ENCODE results near the gene IL2.

Gene IL2

DNA sequence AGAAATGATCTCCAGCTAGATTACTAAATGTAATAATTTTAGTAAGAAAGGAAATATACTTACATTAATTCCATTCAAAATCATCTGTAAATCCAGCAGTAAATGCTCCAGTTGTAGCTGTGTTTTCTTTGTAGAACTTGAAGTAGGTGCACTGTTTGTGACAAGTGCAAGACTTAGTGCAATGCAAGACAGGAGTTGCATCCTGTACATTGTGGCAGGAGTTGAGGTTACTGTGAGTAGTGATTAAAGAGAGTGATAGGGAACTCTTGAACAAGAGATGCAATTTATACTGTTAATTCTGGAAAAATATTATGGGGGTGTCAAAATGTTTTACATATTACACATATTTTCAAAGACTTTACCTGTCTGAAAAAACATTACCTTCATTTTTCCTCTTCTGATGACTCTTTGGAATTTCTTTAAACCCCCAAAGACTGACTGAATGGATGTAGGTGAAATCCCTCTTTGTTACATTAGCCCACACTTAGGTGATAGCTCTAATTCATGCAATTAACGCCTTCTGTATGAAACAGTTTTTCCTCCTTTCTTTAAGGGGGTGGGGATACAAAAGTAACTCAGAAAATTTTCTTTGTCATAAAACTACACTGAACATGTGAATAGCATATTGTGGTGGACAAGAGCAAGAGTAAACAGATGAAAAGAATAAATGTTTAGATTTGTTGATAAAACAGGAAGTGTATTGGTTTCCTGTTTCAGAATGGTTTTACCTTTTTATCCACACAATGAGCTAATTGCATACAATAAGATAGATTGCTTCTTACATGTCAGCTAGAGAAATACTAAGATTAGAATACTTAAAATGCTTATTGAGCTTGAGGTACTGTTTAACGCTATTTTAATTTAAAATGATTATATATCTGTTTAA lies at the start of gene IL2:
Gene IL2, minus strand, starts transcription at position 495 of the 886 bp plus-strand sequence. Its CDS starts 285 bp downstream, at position 210.
- peak; percentile 16 for DNase-seq

DNA sequence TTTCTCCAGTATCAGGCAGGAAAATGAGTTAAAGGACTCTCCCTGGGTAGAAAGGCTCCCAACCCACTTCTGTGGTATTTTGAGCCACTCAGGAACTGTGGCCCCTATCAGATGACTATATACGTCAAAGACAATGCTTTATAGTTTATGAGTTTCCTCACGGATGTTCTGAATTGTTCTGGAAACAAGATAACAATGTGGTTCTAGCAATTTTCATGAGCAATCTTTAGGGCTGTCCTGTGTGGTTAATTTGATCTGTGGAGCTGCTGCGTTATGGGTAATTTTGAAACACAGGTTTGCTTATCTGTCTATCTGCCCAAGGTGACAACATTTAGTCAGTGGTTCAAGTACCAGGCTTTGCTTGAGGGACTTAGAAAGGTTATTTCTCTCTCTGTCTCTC lies 46.7 kb upstream of the IL2 start:
- peak; percentile 61 for DNase-seq

DNA sequence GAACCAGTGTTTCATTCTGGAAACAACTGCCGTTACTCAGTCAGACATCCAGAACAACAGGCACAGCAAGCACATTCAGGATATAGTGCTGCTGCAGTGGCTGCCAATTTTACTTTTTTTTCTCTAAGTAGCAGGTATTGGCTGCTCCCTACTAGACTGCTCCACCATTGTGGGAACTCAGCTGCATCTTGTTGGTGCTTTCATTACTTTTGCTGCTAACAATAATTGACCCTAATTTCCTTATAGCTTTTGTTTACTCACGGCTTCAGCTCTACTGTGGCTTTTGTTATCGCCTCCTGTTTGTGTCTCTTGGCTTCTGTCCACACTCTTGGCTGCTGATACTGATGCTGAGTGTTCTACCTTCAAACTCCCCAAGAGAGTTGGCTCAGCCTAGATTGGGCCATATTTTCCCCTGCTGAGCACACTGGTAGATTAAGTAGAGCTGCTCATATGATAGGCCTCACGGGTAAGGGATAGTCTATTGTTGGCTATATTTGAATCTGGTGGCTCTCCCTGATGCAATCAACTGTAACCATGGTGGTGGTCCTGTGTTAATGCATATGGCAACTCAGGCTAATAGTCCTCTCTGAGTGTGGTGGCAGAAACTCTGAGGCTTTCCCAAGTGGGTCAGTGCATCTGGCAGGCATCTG lies 44.5 kb upstream of the IL2 start:
- DNase-seq = no peak

DNA sequence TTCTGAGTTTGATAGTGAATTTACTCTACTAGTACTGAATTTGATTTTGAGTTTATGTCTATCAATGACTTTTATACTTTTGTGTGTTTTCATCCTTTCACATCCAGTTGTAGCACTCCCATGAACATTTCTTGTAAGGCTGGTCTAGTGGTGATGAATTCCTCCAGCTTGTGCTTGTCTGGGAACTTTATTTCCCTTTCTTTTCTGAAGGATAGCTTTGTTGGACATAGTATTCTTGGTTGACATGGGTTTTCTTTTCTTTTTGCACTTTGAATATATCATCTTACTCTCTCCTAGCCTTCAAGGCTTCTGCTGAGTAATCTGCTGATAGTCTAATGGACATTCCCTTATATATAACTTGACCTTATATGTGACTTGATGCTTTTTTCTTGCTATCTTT lies 32.5 kb upstream of the IL2 start:
- DNase-seq = no peak

DNA sequence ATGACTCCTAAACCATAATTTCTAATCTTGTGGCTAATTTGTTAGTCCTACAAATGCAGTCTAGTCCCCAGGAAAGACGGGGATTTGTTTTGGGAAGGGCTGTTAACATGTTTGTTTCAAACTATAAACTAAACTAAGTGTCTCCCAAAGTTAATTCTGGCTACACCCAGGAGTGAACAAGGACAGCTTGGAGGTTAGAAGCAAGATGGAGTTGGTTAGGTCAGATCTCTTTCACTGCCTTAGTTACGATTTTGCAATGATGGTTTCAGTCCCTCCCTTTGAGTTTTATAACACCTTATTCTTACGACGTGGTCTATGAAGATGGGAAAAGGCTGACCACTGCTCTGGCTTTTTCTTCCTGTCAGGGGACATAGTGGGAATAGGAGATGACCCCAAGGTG lies 27.0 kb upstream of the IL2 start:
- no peak for DNase-seq

DNA sequence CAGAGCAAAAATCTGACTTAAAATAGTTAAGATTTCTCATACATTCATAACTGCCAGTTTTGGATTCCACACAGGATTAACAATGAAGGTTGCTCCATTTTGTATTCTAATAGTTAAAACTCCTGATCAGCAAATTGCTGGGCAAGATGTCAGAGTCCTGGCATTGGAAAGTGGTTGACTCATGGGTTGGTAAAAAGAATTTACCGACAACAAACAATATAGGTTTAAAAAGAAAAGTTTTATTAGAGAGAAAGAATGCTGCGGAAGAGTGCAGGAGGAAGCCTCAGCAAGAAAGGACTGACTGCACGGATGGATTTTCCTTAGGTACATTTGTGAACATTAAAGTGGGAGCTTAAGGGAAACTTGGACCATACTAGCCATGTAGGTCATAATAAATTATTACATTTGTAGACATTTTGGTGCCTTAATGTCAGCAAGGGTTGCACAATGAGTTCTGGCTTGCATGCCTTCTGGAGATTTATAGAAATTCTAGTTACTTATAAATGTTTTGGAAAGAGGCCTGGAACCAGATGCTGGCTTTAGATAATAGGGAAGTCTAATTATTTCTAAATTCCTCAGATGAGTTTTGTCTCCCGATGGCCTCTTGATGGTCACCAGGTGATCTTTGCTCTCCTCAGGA lies 25.4 kb upstream of the IL2 start:
- no peak for DNase-seq

DNA sequence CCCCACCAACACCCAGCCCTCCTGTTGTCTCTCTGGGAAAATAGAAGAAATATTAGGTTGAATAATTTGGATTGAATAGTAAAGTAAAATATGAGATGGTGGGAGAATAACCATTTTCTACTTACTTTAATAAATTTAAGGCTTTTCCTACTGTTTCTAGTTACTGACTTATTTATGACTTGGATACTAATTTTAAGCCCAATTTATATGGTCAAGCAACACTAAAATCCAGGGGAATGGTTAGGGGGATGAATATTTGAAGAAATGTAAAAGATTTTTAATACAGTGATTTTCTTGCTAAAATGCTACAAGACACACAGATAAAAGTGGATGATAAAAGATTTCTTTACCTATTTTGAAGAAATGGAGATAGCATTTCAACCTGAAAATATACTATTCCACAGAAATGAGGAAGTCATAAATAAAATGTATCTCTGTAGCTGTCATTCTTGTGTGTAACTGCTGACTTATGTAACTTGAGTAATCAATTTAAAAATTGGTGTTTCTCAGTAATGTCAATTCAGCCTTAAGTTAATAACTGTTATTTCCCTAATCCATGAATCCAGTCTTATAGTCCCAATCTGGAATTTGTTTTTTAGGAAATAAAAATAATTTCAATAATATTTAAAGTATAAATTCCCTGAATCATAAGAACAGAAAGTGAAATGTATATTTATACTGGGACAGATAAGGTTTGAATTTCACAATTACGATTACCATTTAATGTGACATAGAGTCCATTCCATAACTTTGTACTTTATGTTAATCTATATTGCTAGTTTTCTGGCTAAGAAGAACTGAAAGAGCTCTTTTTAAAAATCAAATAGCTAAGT lies 24.3 kb upstream of the IL2 start:
- peak; percentile 52 for DNase-seq

DNA sequence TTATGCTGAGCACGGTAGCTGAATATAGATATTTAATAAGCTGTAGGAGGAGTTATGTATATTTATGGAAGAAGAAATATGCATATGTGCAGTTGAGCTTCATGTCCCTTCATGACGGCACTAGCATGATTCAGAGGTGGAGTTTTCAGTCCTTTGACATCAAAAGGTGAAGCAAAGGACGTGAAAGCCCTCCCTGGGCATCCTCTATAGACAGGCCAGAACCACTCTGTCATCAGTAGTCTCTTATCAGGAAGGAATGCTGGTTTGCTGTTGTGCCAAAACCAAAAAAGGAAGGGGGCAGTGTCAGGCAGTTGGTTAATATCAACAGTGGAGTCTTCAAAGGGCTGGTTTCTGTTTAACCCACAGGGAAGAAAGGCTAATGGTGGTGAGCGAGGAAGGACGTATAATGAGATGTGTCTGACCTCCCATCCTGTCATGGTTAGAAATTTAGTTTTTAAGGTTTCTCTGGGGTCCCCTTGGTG lies 23.5 kb upstream of the IL2 start:
- peak; percentile 82 for DNase-seq

DNA sequence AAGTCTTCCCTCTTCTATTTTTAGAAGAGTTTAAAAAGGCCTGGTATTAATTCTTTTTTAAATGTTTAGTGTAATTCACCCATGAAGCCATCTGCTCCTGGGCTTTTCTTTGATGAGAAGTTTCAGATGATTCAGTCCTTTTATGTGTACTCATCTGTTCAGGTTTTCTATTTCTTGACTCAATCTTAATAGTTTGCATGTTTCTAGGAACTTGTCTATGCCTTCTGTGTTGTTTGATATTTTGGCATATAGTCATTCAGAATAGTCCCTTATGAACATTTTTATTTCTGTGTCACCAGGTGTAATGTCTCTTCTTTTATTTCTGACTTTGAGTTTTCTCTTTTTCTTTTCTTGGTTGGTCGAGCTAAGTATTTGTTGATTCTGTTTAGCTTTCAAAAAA lies 20.2 kb upstream of the IL2 start:
- DNase-seq = no peak

DNA sequence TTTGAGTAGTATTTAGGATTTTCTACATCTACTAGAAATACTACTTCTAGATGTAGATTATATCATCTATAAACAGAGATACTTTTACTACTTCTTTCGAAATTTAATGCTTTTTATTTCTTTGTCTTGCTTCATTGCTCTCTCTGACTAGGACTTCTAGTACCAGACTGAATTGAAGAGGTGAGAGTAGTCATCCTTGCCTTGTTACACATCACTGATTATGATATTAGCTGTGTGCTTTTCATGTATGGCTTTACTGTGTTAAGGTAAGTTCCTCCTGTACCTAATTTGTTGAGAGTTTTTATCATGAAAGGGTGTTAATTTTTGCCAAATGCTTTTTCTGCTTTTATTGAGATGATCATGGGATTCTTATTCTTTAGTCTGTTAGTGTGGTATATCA lies 19.6 kb upstream of the IL2 start:
- no peak for DNase-seq

DNA sequence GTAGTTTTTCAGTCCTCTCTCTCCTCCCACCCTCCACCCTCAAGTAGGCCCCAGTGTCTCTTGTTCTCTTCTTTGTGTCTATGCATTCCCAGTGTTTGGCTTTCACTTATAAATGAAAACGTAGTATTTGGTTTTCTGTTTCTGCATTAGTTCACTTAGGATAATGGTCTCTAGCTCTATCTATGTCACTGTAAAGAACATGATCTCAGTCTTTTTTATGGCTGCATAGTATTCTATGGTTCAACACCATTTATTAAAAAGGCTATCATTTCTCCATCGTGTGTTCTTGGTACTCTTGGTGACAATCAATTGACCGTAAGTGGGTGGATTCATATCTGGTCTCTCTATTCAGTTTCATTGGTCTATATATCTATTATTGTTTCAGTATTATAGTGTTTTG lies 18.7 kb upstream of the IL2 start:
- DNase-seq = no peak

DNA sequence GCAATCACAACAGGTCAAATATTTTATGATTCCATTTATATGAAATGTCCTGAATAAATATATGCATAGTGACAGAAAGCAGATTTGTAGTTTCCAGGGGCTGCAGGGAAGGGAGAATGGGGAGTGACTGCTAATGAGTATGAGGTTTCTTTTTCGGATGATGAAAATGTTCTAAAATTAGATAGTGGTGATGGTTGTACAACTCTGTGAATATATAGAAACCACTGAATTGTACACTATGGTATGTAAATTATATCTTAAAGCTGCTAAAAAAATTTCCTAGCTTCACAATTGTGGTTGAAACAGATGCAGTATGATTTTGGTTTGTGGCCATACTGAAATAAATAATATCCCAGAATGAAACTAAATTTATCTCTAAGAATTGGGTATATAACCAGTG lies 12.9 kb upstream of the IL2 start:
- DNase-seq = no peak

DNA sequence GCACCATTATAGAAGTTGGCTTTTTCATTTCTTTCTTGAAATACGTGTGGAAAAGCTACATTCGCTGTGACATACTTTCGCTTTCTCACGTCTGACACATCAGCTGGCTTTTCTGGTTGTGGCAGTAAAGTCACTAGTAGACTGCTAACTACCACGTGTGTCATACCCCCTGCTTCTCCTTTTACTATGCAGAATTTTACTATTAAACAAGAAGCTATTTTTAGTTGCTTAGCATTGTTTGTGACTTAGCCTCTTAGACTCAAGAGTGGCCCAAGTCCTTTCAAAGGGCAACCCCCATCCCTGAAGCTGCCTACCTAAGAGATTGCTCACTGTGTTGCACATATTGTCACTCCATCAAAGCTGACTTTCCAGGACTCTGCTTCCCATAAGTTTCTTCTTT lies 2.1 kb upstream of the IL2 start:
- peak; percentile 54 for DNase-seq

DNA sequence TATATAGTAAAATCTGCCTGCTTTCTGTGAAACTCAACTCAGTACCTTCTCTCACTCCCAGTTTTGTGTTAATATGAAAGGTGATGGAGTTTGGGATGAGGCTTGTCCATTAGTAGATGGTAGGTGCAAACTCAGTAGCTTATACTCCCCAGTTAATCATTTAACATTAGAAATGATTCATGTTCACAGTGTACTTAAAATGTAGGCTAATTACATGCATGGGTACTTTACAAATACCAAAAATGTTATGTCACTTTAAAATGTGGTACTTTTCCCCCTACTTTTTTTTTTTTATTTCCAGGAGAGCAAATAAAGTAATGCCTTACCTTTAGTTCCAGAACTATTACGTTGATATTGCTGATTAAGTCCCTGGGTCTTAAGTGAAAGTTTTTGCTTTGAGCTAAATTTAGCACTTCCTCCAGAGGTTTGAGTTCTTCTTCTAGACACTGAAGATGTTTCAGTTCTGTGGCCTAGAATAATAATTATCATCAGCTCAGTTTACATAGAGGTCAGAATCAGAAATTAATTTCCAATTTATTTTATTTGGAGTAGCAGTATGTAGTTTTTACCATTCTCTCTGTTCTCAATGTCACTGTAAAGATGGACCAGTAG lies 3.0 kb downstream of the IL2 start:
- DNase-seq = no peak

DNA sequence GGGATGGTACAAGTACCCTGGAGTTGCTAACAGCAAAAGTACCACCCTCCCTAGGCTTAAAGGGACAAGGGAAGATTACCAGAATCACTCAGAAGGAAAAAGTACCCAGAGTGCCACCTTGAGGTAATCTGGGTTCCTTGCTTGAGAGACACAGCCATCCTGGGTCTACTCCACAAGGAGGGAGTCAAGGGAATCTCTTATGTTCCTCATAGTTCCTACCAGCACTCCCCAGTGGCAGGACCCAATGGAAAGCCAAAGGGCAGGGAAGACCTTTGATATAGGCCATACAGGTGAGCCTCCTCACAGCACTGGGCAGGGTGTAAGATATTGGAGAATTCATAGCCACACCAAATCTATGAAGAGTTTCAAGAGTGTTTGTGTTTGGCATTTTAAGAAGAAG lies 5.7 kb downstream of the IL2 start:
- DNase-seq = peak; percentile 49

DNA sequence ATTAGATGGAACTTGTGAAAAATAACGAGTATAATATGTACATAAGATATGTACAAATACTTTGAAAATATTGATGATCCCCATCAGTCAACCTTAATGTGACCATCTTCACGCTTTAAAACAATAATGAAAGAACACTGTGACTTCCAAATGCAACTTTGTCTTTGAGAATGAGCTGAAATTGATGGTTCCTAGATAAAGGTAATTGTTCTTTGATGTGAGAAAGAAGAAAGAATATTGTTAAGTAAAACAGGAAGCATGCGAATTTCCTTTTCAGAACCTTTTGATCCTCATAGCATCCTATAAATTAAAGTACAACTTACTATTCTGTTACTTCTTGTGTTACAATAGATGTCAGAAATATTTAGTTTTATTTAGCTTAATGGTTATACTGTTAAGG lies 22.2 kb downstream of the IL2 start:
- no peak for DNase-seq

DNA sequence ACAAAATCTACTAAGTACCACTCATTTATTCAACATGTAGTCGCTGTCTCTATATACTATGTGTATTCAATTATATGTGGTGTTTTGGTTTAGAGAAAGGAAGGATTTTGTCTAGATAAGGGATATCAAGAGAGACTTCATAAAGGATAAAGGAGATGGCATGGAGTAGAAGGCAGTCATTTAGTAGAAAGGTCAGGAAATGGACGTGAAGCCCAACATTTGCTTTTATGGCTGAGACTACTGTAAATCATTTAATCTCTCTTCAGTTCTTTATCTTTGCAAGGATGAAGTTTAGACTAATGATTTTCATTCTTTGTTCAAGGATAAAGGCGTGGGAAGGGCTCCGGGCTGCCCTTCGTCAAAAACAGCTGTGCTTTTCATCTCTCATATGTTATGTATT lies 25.2 kb downstream of the IL2 start:
- no peak for DNase-seq

DNA sequence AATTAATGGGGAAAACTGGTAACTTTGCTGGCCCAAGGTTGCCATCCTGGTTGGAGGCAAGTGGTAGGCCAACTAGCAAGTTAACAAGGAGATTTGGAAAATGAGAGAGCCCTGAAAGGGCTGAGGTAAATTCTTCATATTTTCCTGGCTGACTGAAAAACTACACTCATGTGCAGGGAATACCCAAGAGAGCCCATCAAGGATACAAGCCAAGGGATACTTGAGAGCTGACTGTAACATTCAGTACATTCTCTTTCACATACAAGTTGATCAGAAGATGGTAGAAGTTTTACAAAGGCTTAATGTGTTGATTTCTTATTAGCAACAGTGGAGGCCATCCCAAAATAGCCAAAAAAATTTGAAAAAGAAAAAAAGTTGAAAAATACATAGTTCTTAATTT lies 33.3 kb downstream of the IL2 start:
- DNase-seq = no peak

DNA sequence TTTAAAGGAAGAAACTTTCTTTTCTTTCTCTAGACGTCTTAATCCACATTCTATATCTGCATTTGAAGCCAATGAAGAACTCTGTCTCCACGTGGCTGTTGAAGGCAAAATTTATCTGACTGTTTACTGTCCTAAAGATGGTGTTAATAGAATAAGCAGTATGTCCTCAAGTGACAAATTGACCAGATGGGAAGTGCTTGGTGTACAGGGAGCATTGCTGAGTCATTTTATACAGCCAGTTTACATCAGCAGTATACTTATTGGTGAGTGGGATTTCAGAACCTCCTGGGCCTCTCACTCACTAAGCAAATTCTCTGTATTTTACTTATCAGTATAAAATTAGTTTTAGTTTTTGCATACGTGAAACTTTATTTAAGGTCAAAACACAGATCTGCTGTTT lies 44.0 kb downstream of the IL2 start:
- peak; percentile 10 for DNase-seq

DNA sequence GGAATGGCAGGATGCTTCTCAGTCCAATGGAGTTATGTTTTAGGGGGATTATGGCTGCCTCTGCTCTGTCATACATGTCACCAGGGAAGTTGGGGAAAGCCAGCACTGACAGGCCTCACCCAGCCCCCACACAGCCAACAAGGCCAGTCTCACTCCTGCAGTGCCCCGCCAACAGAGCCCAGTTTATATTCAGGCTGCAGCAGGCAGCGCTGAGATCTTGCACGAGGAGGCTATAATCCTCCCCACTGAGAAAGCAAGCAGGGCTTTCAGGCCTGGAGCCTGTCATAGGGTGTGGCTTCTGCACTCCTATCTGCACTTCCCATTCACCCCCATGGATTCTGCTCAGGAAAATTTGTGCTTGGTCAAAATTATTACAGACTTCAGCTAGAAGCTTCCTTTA lies 52.7 kb downstream of the IL2 start:
- no peak for DNase-seq

Measured in hematopoietic multipotent progenitor cell treated with erythropoietin and hydrocortisone succinate and interleukin-3 and kit ligand, for 4 days (in vitro differentiated cells).